Lower leg skin (tissue), 4 donors: ENCODE data around the gene ARMH3. TPM values are rescaled to one million over a fixed set of nuclear protein-coding genes. Genes with fewer than 3 reads are reported as not detected.

Source experiments
- DNase-seq, 2 donors: peaks; one replicate each; pipeline ENCODE4 v3.0.0-alpha.2; 2019; ENCODE audit warnings: low spot score in 2 of 2
- H3K4me3 ChIP-seq: fragments of 200-600 bp; sonication (generic); 2 replicates; pipeline ENCODE4 v1.5.1; 2017; ENCODE audit warnings: mild to moderate bottlenecking, low read depth; ENCODE audit not compliant: poor library complexity, severe bottlenecking
- CTCF ChIP-seq, 3 donors: fragments of 450-650 bp; IDR thresholded peaks; one replicate each; pipeline ENCODE4 v1.5.1; 2016; ENCODE audit warnings: antibody characterized with exemption in 3 of 3, mild to moderate bottlenecking in 3 of 3, moderate library complexity in 2 of 3
- POLR2A ChIP-seq, 2 donors: fragments of 450-650 bp; IDR thresholded peaks; one replicate each; pipeline ENCODE4 v1.6.1; 2016 to 2017; ENCODE audit warnings: antibody characterized with exemption in 2 of 2, mild to moderate bottlenecking in 1 of 2, moderate library complexity in 1 of 2
- WGBS, 2 donors: methylation state at CpG; one replicate each; pipeline ENCODE4 v1.1.5; 2018; 5-methylcytosine and 5-hydroxymethylcytosine counted together
- intact Hi-C: fragments of 100-400 bp; cut with DNase I; formaldehyde crosslinking; loops from one replicate; pipeline ENCODE4 v1.15.0; 2023; ENCODE audit warnings: low total_unique reads
- total RNA-seq, 4 donors: library from RNA; depleted of rRNA; stranded (reverse); fragments of >200 nt; gene quantifications; one replicate each; pipeline ENCODE4 v1.1.0, GENCODE V29; 2016

Gene ARMH3
- total RNA-seq, 4 donors from 2014 or later = 15.2 to 57.4 (median 16.9) TPM

GRCh38 chr10:101850749-101851148 lies 205.2 kb downstream of the ARMH3 start:
- intact Hi-C loops = no loop called here
- H3K4me3 ChIP-seq = no peak overlapping the region
- no peak for DNase-seq
- no peak for TF ChIP-seq CTCF (IDR thresholded peaks at IDR 0.05)
- no peak for TF ChIP-seq POLR2A (IDR thresholded peaks at IDR 0.05)
- WGBS, 2 donors = 91 to 92% methylated on average over 3 of the region's 3 CpGs

GRCh38 chr10:101848894-101849351 lies 207.1 kb downstream of the ARMH3 start:
- 66 to 73% methylated on average over 3 of the region's 3 CpGs for WGBS, 2 donors
- no peak overlapping the region for H3K4me3 ChIP-seq
- peak in 1 of 2 donors; percentile 70 for DNase-seq
- intact Hi-C loops = loop anchor here (10.0 kb wide), 1 partner anchor 156 kb away; no protein-coding TSS in a partner anchor
- TF ChIP-seq CTCF (IDR thresholded peaks at IDR 0.05) = no peak
- no peak for TF ChIP-seq POLR2A (IDR thresholded peaks at IDR 0.05)

GRCh38 chr10:101848408-101848807 lies 207.6 kb downstream of the ARMH3 start:
- 65 to 67% methylated on average over 4 of the region's 4 CpGs for WGBS, 2 donors
- DNase-seq = peak in 1 of 2 donors; percentile 52
- no peak overlapping the region for H3K4me3 ChIP-seq
- intact Hi-C loops = loop anchor here (10.0 kb wide), 1 partner anchor 156 kb away; no protein-coding TSS in a partner anchor
- TF ChIP-seq CTCF (IDR thresholded peaks at IDR 0.05) = no peak

- 89 to 96% methylated on average over 3 of the region's 3 CpGs for WGBS, 2 donors
- DNase-seq = no peak
- intact Hi-C loops = loop anchor here (10.0 kb wide), 1 partner anchor 159 kb away; no protein-coding TSS in a partner anchor
- H3K4me3 ChIP-seq = no peak overlapping the region
- TF ChIP-seq POLR2A (IDR thresholded peaks at IDR 0.05) (no peak), CTCF (IDR thresholded peaks at IDR 0.05) (no peak)
Observed at GRCh38 chr10:101845893-101846292, 210.1 kb downstream of the ARMH3 start.

GRCh38 chr10:101843032-101844021 lies 212.6 kb downstream of the ARMH3 start, which contains the start of gene KCNIP2:
KCNIP2 (minus strand) TSS chr10:101843800; CDS start chr10:101843568, 232 bp downstream.
- no peak for TF ChIP-seq POLR2A (IDR thresholded peaks at IDR 0.05)
- no peak for TF ChIP-seq CTCF (IDR thresholded peaks at IDR 0.05)
- intact Hi-C loops = loop anchor here (10.0 kb wide), 1 partner anchor 161 kb away; no protein-coding TSS in a partner anchor
- DNase-seq = no peak
- 44 to 63% methylated on average over 24 to 35 of the region's 60 CpGs for WGBS, 2 donors
- H3K4me3 ChIP-seq = no peak within 1 kb of the TSS
